Forelimb muscle (tissue), 1 donor: Measurements from ENCODE around the gene ZNF527. TPM values are rescaled to one million over a fixed set of nuclear protein-coding genes. Genes with fewer than 3 reads are reported as not detected.
A peak's percentile ranks its signal among the peaks of the same experiment; 100 is the strongest.
"Not testable (repeated sequence)": the region's sequence is repeated elsewhere in the genome, so short reads cannot be mapped to it uniquely, and the experiment has no call there.

Source experiments
- DNase-seq: peaks from one replicate; pipeline ENCODE4 v3.0.0-alpha.2; 2013; ENCODE audit warnings: low read depth
- polyA plus RNA-seq: library from polyadenylated mRNA; unstranded; fragments of 120-200 nt; gene quantifications from one replicate; pipeline ENCODE4 v1.2.1, GENCODE V29; 2013; ENCODE audit not compliant: insufficient read length

The ZNF527 gene
- polyA plus RNA-seq = 6.2 TPM

GRCh38 chr19:37370880-37371661 lies at the start of gene ZNF527:
TSS of gene ZNF527 (plus strand) at chr19:37371099. CDS start at chr19:37374199, 3,100 bp downstream.
- peak; percentile 93 for DNase-seq

DNA sequence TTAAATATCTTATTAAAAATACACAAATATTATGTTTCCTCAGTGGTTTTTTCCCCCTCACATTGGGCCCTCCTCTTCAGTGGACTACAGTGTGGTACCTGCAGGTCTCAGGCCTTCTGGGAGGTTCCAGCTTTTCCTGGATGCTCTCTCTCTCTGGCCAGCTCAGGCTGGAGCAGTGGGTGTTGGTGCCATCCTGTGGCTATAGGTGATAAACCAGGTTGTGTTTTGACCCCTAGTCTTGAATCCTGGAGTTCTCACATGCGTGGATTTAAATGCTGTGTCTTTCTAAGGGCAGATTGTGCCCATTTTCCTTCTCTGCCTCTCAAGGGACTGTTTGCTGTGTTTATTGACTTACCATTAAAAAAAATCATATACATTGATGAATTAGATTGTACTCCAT lies 41.2 kb upstream of the ZNF527 start:
- DNase-seq = no peak

DNA sequence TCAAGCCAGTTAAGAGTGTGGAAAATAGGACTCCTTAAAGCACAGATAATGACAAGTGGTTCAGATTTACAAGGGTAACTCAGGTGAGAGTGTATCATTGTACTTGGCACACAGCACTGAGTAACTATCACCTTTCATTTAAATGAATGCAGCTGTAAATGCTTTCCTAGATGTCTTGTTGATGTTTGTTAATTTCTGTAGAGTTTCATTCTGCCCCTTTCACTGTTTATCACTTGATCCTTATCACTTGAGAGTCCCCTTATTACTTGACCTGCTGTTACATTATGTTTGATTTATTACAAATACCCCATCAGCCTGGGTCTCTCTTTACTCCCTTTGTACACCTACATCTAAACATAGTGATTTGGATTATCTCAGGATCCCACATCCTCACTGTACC lies 38.1 kb upstream of the ZNF527 start:
- DNase-seq = no peak

GRCh38 chr19:37333457-37333856 lies 37.4 kb upstream of the ZNF527 start:
- no peak for DNase-seq

- peak; percentile 88 for DNase-seq
Observed at GRCh38 chr19:37334179-37335071, 36.5 kb upstream of the ZNF527 start.

- DNase-seq = no peak
Observed at GRCh38 chr19:37342753-37343152, 28.1 kb upstream of the ZNF527 start.

GRCh38 chr19:37346091-37346490 lies 24.8 kb upstream of the ZNF527 start:
- no peak for DNase-seq

GRCh38 chr19:37348060-37348459 lies 22.8 kb upstream of the ZNF527 start:
- DNase-seq = no peak

DNA sequence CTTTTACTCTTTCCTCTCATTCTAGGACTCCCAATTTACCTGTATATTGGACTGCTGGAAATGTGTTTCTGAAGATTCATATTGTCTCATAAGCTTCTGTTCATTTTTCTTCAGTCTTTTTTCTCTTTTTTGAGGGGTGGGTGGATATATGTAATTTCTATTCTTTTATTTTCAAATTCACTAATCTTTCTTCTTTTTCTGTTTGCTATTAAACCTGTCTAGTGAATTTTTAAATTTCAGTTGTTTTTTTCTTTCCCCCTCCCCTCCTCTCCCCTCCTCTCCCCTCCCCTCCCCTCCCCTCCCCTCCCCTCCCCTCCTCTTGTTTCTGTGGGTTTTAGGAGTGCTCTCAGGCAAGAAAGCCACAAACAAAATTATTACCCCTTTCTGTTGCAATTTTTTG lies 16.9 kb upstream of the ZNF527 start:
- no peak for DNase-seq

DNA sequence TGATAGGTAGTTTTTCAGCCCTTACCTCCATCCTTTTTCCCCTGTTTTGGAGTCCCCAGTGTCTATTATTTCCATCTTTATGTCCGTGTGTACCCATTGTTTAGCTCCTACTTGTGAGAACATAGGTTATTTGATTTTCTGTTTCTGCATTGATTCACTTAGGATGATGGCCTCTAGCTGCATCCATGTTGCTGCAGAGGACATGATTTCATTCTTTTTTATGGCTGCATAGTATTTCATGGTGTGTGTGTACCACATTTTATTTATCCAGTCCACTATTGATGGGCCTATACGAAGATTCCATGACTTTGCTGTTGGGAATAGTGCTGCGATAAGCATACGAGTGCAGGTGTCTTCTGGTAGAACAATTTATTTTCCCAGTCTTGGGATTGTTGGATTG lies 15.0 kb upstream of the ZNF527 start:
- DNase-seq = no peak

- no peak for DNase-seq
Observed at GRCh38 chr19:37361994-37362393, 8.9 kb upstream of the ZNF527 start.

- DNase-seq = no peak
Observed at GRCh38 chr19:37362733-37363132, 8.2 kb upstream of the ZNF527 start.

GRCh38 chr19:37370386-37370879 lies 466 bp upstream of the ZNF527 start:
- not testable (repeated sequence) for DNase-seq

- DNase-seq = no peak
Observed at GRCh38 chr19:37389234-37389633, 18.3 kb downstream of the ZNF527 start.

GRCh38 chr19:37391399-37391798 lies 20.5 kb downstream of the ZNF527 start:
- DNase-seq = not testable (repeated sequence)

DNA sequence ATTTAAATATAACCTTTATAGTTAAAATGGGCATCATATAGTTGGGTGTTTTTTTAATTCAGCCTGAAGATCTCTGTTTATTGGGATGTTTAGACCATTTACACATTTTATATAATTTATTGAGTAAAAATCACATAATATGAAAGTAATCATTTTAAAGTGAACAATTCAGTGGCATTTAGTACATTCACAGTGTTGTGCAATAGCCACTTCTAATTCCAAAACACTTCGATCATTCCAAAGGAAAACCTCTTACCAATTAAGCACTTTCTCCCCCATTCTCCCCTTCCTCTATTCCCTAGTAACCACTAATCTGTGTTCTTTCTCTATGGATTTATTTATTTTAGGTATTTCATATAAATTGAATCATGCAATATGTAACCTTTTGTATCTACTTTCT lies 30.2 kb downstream of the ZNF527 start:
- DNase-seq = no peak

GRCh38 chr19:37403403-37403802 lies 32.5 kb downstream of the ZNF527 start:
- no peak for DNase-seq

GRCh38 chr19:37406140-37406846 lies 35.4 kb downstream of the ZNF527 start:
- DNase-seq = not testable (repeated sequence)

DNA sequence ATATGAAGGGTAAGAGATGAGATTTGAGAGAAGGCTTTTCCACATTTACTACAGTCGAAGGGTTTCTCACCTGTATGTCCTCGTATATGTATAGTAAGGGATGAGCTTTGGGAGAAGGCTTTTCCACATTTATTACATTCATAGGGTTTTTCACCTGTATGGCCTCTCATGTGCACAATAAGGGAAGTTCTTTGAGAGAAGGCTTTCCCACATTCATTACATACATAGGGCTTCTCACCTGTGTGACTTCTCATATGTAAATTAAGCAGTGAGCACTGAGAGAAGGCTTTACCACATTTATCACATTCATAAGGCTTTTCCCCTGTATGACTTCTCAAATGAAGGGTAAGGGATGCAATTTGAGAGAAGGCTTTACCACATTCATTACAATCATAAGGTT lies 41.8 kb downstream of the ZNF527 start:
- DNase-seq = no peak

- DNase-seq = no peak
Observed at GRCh38 chr19:37413313-37414084, 42.6 kb downstream of the ZNF527 start.
